Raji (cell line): ENCODE measurements around the gene LRRC41.

Experiments
- POLR2A ChIP-seq: IDR thresholded peaks from 2 replicates; pipeline ENCODE4 v1.6.1; 2011; ENCODE audit warnings: low read depth, low read length, control low read depth; ENCODE audit not compliant: insufficient read depth

LRRC41 gene

GRCh38 chr1:46288485-46289133 is 14.8 kb downstream of the LRRC41 start:
- no peak for TF ChIP-seq POLR2A

DNA sequence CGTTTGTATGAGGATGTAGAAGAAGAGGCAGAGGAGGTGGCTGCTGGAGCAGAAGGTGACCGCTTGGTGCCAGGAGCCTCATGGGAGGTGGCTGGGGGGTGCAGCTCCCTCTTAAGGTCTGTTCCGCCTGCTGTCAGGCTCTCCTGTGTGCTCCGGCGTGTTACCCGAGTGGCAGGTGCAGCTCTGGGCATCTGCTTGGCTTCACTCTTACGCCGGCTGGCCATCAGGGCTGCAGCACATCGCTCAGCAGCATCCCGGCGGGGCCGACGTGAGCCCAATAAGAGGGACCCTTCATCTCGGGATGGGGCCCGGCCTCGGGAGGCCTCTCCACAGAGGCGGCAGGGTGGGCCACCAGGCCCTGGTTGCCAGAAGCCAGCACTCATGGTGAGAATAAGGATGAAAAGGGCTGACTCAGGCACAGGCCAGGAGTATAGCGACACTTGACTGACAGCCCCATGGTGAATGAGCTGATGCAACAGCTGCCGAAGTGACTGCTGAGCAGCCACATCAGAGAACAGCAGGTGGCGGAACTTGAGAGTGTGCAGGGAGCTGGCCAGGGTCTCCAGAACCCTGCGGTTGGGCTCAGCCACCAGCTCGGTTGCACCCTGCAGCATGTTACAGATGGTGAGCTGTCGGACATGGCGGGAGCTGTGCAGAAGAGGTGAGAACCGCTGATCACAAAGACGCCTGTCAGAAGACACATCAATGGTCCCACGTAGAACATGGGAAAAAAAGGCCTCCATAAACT is 17.5 kb downstream of the LRRC41 start:
- no peak for TF ChIP-seq POLR2A

DNA sequence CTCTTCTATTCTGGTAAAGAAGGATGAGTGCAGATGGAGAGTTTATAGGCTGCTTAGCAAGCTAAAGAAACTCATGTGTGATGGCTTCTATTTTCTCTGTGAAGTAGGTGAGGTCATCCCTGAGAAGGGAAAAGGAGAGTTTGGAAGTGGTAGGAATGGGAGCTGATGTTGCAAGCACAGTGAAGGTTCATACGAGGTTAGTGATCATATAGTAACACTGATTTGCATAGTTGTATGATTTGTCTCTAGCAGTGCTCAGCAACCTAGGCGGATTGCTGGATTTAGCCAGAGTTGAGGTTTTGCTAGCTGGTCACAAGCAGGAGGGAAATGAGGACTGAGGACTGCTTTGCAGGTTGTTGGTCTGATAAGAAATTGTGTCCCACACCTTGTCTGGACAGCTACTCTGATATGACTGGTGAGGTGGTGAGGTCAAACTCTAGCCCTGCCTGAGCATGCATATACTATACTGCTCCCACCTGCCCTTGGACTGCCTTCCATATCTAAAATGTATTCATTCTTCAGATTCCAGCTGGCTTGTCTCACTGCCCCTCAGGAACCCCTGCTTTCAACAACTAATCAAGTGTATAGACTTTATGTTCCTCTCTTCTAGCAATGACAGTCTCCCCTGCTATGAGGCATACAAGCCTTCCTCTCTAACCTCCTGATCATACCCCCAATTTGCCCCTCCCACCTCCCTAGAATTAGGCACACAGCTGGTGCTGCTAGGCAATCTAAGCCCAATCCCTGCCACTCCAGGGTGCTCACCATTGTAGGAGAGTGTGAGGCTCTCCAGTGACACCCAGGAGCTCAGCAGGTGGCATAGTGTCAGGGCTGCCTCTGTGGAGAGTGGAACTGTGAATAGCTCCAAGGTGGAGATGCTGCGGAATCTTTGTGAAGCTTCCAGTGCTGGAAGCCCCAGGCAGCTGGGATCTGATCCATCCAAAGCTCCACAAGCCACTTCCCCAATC is 18.5 kb downstream of the LRRC41 start:
- TF ChIP-seq POLR2A: no peak

DNA sequence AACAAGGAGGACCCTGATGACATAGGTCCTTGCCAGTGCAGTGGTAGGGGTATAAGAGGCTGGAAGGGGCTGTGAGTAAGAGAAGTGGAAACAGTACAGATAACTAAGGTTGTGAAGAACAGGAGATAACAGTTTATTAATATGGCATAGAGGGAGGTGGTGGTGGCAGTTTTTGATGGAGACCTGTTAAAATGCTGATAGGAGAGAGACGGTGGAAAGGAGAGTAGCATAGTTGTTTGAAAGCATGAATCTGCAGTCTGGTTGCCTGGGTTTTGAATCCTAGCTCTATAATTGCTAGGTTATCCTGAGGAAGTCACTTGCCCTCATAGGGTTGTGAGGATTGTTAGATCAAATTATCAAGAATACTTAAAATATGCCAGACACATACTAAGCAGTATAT is 19.4 kb downstream of the LRRC41 start:
- no peak for TF ChIP-seq POLR2A

DNA sequence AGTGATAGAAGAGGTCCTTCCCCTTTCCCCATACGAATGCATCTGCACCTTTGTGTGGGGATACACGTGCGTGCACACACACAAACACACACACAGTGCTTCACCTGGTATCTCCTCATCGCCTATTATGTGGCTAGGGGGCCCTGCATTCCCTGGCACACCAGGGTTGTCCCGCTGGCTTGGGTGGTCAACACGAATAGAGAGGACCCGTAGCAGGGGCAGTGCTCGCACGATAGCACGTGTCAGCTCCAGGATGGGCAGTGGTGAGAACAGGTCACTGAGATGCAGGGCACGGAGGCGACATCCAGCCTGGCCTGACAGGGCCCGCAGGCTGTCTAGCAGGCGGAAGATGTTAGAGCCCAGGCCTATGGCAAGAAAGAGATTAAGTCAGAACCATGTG is 22.4 kb downstream of the LRRC41 start:
- no peak for TF ChIP-seq POLR2A

GRCh38 chr1:46280092-46280491 is 23.3 kb downstream of the LRRC41 start:
- no peak for TF ChIP-seq POLR2A

DNA sequence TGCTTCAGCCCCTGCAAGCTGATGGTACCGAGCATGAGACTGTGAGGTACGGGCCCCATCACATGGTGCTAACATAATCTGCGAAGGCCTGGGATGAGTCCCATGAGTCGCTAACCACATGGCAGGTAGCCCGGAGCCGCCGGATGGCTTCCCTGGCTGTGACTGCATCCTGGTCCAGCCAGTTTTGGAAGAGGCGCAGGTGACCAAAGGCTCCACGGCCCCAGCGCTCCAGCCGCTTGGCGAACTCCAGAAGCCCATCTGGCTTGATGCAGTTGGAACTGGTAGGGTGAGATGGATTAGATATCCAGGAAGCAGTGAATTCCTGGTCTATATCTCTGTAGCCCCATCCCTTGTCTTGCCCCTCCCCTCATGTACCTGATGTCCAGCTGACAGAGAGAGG is 24.6 kb downstream of the LRRC41 start:
- TF ChIP-seq POLR2A: no peak

GRCh38 chr1:46277658-46278373 is 25.6 kb downstream of the LRRC41 start:
- TF ChIP-seq POLR2A: no peak

DNA sequence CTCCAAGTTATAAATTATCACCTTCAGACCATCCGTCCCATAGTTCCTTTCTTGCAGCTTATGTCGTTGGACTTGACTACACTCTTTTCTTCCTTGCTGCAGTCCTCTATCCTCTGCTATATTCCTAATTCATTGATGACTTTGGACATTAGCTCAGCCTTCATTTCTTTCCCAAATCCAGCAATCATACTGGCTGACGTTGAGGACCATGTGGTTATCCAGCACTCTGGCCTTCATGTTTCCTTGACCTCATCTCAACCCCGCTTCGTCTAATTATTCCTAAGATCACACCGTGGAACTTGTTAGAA is 28.4 kb downstream of the LRRC41 start:
- TF ChIP-seq POLR2A: no peak

- TF ChIP-seq POLR2A: no peak
Observed at GRCh38 chr1:46274225-46275029, 29.0 kb downstream of the LRRC41 start.

GRCh38 chr1:46268578-46268977 is 34.8 kb downstream of the LRRC41 start:
- TF ChIP-seq POLR2A: no peak

- TF ChIP-seq POLR2A: no peak
Observed at GRCh38 chr1:46263146-46263545, 40.3 kb downstream of the LRRC41 start.

DNA sequence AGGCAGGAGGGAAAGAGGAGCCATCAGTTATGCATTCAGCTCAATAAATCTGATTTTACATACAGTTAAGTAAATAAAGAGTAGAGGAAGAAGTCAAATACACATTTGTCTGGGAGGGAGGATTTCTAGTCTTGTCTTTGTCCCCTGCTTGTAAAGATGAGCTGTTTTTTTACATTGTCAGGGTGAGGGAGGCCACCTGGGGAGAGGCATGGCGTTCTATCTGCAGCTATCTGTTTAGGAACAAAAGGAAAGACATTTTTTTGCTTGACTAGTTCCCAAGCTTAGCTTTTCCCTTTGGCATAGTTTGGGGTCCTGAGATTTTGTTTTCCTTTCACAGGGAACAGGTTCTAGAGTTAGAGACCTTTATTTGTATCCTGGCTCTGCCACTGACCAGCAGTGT is 40.9 kb downstream of the LRRC41 start:
- no peak for TF ChIP-seq POLR2A

GRCh38 chr1:46256523-46256922 is 46.9 kb downstream of the LRRC41 start:
- TF ChIP-seq POLR2A: no peak
